COLO829 (cell line): Measurements from ENCODE around the gene ARHGAP18.

ENCODE experiments used
- DNase-seq: peaks from one replicate; pipeline ENCODE4 v3.0.0; 2012; ENCODE audit warnings: low spot score

ARHGAP18 gene

DNA sequence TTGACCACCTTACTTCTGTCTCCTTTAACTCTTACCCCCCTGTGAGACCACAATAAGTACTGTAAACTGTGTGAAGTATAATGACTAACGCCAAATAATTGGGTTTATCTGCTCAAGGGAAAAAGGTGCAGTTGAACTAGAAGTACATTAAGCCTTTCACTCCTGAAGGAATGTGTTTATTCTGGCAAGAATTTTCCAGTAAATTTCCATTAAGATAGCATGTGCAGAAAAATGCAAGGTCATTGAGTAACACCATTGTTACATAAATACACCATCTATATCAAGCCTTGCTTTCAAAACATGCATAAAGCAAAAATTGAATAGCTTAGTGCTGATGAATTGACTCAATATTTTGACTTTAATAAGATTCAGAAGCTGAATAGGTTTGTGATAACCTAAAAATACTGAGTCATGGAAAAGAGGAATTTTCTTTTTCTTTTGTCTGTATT lies 65.4 kb downstream of the ARHGAP18 start:
- no peak for DNase-seq

DNA sequence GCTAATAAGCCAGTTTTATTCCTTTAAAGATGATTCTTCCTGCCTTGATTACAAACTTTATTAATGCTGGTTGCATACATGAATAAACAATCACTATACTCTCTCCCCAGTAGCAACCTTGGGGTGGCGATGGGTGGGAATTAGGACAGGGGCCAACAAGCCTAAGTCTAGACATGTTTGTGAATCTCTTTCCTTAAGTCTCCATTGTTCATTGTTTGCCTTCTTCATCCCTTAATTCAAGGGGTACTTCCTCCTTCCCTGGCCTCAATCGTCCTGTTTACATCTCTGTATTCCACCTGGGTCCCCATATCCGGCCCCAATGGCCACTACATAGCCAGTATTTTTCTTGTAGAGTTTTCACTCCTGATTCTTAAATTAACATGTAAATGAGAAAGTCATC lies 66.0 kb downstream of the ARHGAP18 start:
- DNase-seq = no peak

- no peak for DNase-seq
Measured at GRCh38 chr6:129643176-129643575, 66.8 kb downstream of the ARHGAP18 start.

DNA sequence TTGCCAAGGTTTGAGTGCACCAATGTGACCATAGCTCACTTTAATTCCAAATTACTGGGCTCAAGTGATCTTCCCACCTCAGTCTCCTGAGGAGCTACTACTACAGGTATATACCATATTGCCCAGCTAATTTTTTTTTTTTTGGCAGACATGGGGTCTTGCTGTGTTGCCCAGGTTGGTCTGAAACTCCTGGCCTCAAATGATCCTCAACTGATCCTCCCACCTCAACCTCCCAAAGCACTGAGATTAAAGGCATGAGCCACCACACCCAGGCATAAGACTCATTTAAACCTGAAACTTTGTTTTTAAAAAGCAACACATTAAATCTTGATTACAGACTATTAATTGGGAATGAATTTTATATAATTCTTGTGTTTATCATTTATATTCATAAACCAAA lies 67.7 kb downstream of the ARHGAP18 start:
- no peak for DNase-seq

GRCh38 chr6:129641344-129641743 lies 68.6 kb downstream of the ARHGAP18 start:
- DNase-seq = no peak

GRCh38 chr6:129638686-129639085 lies 71.3 kb downstream of the ARHGAP18 start:
- no peak for DNase-seq

GRCh38 chr6:129638055-129638684 lies 71.8 kb downstream of the ARHGAP18 start:
- no peak for DNase-seq

DNA sequence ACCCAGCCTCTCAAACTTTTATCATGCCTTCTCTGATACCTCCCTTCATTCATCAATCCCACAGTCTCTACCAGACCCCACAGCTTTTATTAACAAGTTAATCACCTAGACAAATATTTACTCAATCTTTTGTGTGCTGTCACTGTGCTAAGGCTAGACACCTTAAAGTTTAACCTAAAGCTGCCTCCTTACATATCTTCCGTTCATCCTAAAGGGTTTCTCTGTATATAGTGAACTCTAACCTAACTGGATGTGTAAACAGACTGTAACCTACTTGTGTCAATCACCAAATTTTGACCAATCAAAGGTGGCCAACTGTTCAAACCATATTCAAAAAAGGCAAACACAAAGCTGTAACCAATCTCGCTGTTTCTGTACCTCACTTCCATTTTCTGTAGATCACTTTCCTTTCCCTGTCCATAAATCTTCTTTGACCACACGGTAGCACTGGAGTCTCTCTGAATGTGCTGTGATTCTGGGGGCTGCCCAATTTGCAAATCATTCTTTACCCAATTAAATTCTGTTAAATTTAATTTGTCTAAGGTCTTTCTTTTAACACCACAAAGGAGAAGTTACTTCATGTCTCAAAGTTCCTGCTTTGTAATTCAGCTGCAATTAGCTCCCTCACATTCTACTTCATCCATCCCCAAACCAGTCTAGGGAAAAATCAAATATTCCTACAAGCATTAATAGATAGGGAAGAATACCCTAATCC lies 72.5 kb downstream of the ARHGAP18 start:
- DNase-seq = no peak

DNA sequence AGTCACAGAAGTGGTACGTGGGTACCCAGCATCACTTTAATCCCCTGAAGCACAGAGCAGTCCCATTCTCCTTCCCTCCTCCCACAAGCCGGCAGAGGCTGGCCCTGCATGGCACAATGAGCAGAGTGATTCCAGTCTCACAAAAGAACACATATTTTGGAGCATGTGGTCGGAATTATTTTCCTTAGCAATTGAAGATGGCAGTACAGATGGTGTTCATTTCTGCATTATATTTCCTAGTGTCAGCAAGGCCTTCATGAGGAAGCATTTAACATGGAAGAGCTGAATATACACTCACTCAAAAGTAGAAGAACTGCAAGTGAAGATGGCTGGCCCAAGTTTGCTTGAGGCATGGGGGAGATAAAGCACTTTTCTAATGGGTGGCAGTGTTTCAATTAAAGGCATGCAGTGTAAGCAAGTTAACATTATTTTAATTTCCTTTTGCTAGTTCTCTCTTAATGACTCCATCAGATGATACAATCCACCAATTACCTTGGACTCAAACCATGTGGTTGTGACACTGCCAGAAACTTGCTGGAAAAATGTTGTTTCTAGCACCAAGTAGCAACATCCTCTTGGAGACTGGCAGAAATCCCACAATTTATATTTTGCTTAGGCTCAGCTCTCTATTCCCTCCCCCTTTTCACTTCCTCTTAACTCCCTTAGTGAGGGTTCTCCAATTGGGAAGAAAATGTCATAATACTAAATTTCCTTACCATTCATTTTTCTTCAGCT lies 74.4 kb downstream of the ARHGAP18 start:
- DNase-seq = no peak

- DNase-seq = no peak
Measured at GRCh38 chr6:129634411-129635230, 75.4 kb downstream of the ARHGAP18 start.

- no peak for DNase-seq
Measured at GRCh38 chr6:129633529-129633928, 76.4 kb downstream of the ARHGAP18 start.

- no peak for DNase-seq
Measured at GRCh38 chr6:129632172-129632613, 77.8 kb downstream of the ARHGAP18 start.

DNA sequence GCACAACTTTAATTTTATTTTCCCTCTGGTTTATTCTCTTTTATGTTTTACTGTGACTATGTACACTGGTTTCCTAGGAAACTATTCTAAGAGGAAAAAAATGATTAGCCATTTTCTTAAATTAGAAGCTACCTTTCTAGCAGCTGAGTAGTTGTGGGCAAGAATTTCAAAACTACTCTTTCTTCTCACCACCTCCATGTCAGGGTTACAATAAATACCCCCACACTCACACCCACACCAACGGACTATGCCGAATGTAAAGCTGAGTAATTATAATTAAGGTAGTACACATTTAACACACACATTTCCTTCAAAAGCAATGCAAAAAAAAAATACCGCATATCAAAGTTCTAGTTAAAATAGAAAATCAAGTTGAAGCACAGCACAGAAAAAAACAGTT lies 78.9 kb downstream of the ARHGAP18 start:
- DNase-seq = no peak

DNA sequence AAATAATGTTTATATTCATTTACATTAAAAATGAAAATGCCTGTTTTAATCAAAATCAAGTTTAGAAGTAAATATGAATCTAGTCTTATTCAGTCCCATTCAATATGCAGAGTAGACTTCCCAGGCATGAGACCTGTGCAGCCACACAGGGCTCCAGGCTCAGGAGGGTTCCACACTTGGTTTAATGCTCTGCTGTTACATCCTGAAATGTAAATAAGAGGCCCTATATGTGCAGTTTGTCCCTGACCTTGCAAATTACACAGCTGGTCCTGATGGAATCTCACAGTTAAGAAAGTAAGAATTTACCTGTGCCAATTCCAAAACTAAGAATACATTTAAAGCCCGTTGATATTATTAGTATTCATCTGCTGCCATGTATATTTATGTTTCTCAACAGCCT lies 79.4 kb downstream of the ARHGAP18 start:
- DNase-seq = no peak

GRCh38 chr6:129628101-129628815 lies 81.7 kb downstream of the ARHGAP18 start:
- DNase-seq = no peak

- DNase-seq = no peak
Measured at GRCh38 chr6:129624488-129624887, 85.5 kb downstream of the ARHGAP18 start.

DNA sequence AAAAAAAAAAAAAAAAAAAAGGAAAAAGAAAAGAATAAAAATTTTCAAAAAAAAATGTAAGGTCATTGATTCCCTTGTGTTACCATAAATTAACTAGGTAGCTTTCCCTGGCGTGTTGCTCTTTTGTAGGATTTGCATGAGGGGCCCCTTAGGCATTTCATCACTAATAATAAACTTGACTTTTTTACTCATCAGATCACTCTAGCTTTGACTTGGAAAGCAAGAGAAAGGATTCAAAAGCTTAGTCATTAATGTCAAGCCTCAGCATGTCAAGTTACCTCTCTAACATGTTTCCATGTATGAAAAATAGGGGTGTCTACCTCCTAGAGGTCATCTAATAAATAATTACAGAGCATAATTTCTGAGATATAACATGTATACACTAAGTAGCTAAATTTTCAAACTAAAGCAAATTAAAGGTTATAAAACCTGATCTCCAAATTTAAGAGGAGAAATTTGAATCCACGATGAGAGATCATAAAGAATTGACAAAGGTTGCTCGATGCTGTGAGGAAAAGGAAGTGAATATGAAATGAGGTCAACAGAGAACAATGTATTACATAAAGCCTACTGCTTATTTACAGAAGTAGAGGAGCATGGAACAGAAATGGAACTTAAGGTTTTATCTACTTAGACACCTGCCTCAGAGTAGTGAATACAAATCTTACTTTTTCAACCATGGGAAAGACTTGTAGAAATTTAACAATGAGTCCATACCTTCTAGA lies 86.8 kb downstream of the ARHGAP18 start:
- DNase-seq = no peak

- DNase-seq = no peak
Measured at GRCh38 chr6:129621252-129621651, 88.7 kb downstream of the ARHGAP18 start.

DNA sequence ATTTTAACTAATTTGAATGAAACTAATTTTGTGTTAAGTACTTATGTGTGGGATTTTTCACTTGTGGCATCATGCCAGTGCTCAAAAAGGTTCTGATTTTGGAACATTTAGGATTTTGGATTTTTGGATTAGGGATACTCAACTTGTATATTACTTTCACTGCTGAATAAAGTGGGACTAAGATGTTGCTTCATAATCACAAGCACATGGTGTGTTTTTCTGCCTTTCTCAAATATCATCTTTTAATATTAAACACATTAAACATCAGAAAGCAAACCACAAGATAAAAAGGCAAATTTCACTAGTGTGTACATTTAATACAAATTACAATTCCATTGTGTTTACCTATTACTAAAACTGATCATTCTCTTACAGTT lies 89.8 kb downstream of the ARHGAP18 start:
- no peak for DNase-seq

DNA sequence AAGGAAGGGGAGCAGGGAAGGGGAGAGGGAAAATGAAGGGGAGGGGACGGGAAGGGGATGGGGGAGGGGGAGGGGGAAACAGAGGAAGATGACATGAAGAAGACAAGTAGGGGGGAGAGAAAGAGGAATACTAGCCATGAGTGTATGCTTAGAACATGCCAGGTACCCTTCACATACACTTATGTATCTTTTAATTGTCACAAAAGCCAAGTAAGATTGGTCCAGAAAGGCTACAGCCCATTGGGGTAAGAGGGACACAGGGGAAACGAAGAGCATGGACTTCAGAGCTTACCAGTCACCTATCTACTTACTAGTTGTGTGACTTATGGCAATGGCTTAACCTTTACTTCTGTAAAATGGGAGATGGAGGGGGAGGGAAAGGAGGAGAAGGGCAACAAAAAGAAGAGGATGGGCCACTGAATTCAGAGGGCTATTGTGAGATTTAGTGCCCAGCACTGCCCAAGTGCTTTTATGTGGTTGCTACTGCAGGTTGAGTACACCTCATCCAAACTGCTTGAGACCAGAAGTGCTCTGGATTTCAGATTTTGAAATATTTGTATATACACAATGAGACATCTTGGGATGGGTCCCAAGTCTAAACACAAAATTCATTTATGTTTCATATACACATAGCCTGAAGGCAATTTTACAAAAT lies 90.3 kb downstream of the ARHGAP18 start:
- DNase-seq = no peak
